ENCODE results near the gene HRAS. TPM values are rescaled to one million over a fixed set of nuclear protein-coding genes. Genes with fewer than 3 reads are reported as not detected.

Gene HRAS
- total RNA-seq, 2 experiments from 2014 or later = 23.7 to 23.9 TPM

GRCh38 chr11:567011-567628, 31.7 kb upstream of the HRAS start:
- peak overlapping the region; percentile 75 for H3K27ac Mint-ChIP-seq
- H3K27ac ChIP-seq (ENCODE audit: low read depth in 1 of 2, low read length in 2 of 2) = no peak overlapping the region

GRCh38 chr11:565921-566509, 30.6 kb upstream of the HRAS start:
- H3K4me1 Mint-ChIP-seq (ENCODE audit: low read depth) = peaks cover 10% of the 10 kb centered on the region
- H3K4me3 Mint-ChIP-seq = peak overlapping the region; percentile 45
- ATAC-seq (ENCODE audit: poor library complexity) (no peak), DNase-seq (peak in 1 of 14 experiments; percentile 38)
- intact Hi-C loops (cut with DNase I, micrococcal nuclease) = loop anchor here in 1 of 2 experiments (10.0 kb wide), 1 partner anchor 129 kb away; the partner anchor contains the start of genes DEAF1 and TMEM80
- POLR2A ChIA-PET = interaction anchor here (1.6 to 3.9 kb wide), 4 partner anchors 10 to 129 kb away, joined by 5 to 25 read pairs (median 14); partner anchors contain the start of genes DEAF1, PHRF1 and TMEM80
- H3K27ac ChIP-seq (ENCODE audit: low read depth in 1 of 2, low read length in 2 of 2) = no peak overlapping the region
- H3K27me3 Mint-ChIP-seq = no peaks in the 10 kb centered on the region
- no peak overlapping the region for H3K27ac Mint-ChIP-seq
- H3K4me3 ChIP-seq (ENCODE audit: low read length) = no peak overlapping the region
- H3K4me1 ChIP-seq (ENCODE audit: insufficient read depth, low read length) = peaks cover 28% of the 10 kb centered on the region
- H3K36me3 ChIP-seq (ENCODE audit: insufficient read depth, low read length) = peaks cover 10% of the 10 kb centered on the region
- CTCF ChIA-PET = interaction anchor here (0.8 to 2.6 kb wide), 2 partner anchors 11 to 12 kb away, joined by 3 to 7 read pairs; no protein-coding TSS in a partner anchor
- no peaks in the 10 kb centered on the region for H3K9me3 ChIP-seq (ENCODE audit: control insufficient read depth in 1 of 2, insufficient read depth in 1 of 2, low read length in 2 of 2)
- no peaks in the 10 kb centered on the region for H3K27me3 ChIP-seq (ENCODE audit: control insufficient read depth in 1 of 2, insufficient read depth in 2 of 2, low read length in 2 of 2)
- peaks cover 9% of the 10 kb centered on the region for H3K36me3 Mint-ChIP-seq (ENCODE audit: low read depth)
- no peak for TF ChIP-seq CTCF (IDR thresholded peaks at IDR 0.05)
- H3K9me3 Mint-ChIP-seq = no peaks in the 10 kb centered on the region

More at GRCh38 chr11:567011-567628, 31.7 kb upstream of the HRAS start:
- H3K4me1 Mint-ChIP-seq (ENCODE audit: low read depth) = peaks cover 4% of the 10 kb centered on the region
- no peak for TF ChIP-seq CTCF (IDR thresholded peaks at IDR 0.05)
- no peaks in the 10 kb centered on the region for H3K9me3 Mint-ChIP-seq
- Histone ChIP-seq H3K4me3 (ENCODE audit: low read length) (no peak overlapping the region), H3K36me3 (ENCODE audit: insufficient read depth, low read length) (peaks cover 10% of the 10 kb centered on the region), H3K9me3 (ENCODE audit: control insufficient read depth in 1 of 2, insufficient read depth in 1 of 2, low read length in 2 of 2) (no peaks in the 10 kb centered on the region), H3K4me1 (ENCODE audit: insufficient read depth, low read length) (peaks cover 20% of the 10 kb centered on the region), H3K27me3 (ENCODE audit: control insufficient read depth in 1 of 2, insufficient read depth in 2 of 2, low read length in 2 of 2) (no peaks in the 10 kb centered on the region)
- ChIA-PET CTCF (interaction anchor here (2.6 kb wide), 1 partner anchor 12 kb away, joined by 7 read pairs; no protein-coding TSS in a partner anchor), POLR2A (interaction anchor here (0.6 to 3.9 kb wide), 4 partner anchors 9 to 128 kb away, joined by 3 to 25 read pairs (median 14); partner anchors contain the start of genes DEAF1, PHRF1 and TMEM80)
- no peaks in the 10 kb centered on the region for H3K27me3 Mint-ChIP-seq
- peaks cover 4% of the 10 kb centered on the region for H3K36me3 Mint-ChIP-seq (ENCODE audit: low read depth)
- H3K4me3 Mint-ChIP-seq = peak overlapping the region; percentile 83
- no peak for ATAC-seq (ENCODE audit: poor library complexity)
- DNase-seq = no peak
- intact Hi-C loops (cut with DNase I, micrococcal nuclease) = loop anchor here in 1 of 2 experiments (10.0 kb wide), 1 partner anchor 128 kb away; the partner anchor contains the start of genes DEAF1 and TMEM80

- Mint-ChIP-seq H3K9me3 (no peaks in the 10 kb centered on the region), H3K4me3 (peak overlapping the region; percentile 48), H3K27me3 (no peaks in the 10 kb centered on the region), H3K27ac (no peak overlapping the region), H3K4me1 (ENCODE audit: low read depth) (peaks cover 16% of the 10 kb centered on the region), H3K36me3 (ENCODE audit: low read depth) (peaks cover 9% of the 10 kb centered on the region)
- CTCF ChIA-PET = no interaction called here
- H3K27ac ChIP-seq (ENCODE audit: low read depth in 1 of 2, low read length in 2 of 2) = no peak overlapping the region
- no peak overlapping the region for H3K4me3 ChIP-seq (ENCODE audit: low read length)
- H3K36me3 ChIP-seq (ENCODE audit: insufficient read depth, low read length) = peaks cover 10% of the 10 kb centered on the region
- intact Hi-C loops (cut with DNase I, micrococcal nuclease) = loop anchor here in 1 of 2 experiments (10.0 kb wide), 1 partner anchor 131 kb away; the partner anchor contains the start of genes DEAF1 and TMEM80
- no peaks in the 10 kb centered on the region for H3K9me3 ChIP-seq (ENCODE audit: control insufficient read depth in 1 of 2, insufficient read depth in 1 of 2, low read length in 2 of 2)
- no peak for ATAC-seq (ENCODE audit: poor library complexity)
- POLR2A ChIA-PET = interaction anchor here (3.9 kb wide), 1 partner anchor 12 kb away, joined by 25 read pairs; the partner anchor contains the start of gene PHRF1
- H3K4me1 ChIP-seq (ENCODE audit: insufficient read depth, low read length) = peaks cover 34% of the 10 kb centered on the region
- H3K27me3 ChIP-seq (ENCODE audit: control insufficient read depth in 1 of 2, insufficient read depth in 2 of 2, low read length in 2 of 2) = no peaks in the 10 kb centered on the region
- peak in 1 of 14 experiments; percentile 26 for DNase-seq
- TF ChIP-seq CTCF (IDR thresholded peaks at IDR 0.05) = no peak
Observed at GRCh38 chr11:563812-564578, 28.6 kb upstream of the HRAS start.

Measured in CD4-positive, alpha-beta T cell (primary cell).